NCI-H2227 (cell line): ENCODE measurements around the gene RBM45.
"Not testable (repeated sequence)": the region's sequence is repeated elsewhere in the genome, so short reads cannot be mapped to it uniquely, and the experiment has no call there.

Source experiments
- DNase-seq: peaks from one replicate; lab custom pipeline; 2025; ENCODE audit not compliant: unreplicated experiment; lab: John Stamatoyannopoulos, UW

Gene RBM45

GRCh38 chr2:178105566-178105965, 6.7 kb upstream of the RBM45 start:
- DNase-seq = no peak

DNA sequence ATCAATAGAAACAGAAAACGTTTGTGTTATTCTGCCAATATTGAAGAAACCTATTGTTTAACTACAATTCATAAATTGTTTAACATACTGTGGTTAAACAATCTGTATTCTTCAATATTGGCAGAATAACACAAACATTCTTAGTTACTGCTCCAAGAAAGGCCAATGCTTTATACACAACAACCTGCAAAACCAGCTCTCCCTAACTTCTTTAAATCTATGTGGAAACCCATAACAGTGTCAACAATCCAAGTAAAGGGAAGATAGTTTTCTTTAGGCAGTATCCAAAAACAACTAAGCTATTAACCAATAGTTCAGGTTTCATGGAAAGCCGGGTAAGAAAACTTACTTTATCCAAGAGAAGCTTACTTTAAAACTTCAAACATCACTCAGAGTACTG, 6.2 kb upstream of the RBM45 start:
- DNase-seq = no peak

- no peak for DNase-seq
Measured at GRCh38 chr2:178108176-178108575, 4.1 kb upstream of the RBM45 start.

DNA sequence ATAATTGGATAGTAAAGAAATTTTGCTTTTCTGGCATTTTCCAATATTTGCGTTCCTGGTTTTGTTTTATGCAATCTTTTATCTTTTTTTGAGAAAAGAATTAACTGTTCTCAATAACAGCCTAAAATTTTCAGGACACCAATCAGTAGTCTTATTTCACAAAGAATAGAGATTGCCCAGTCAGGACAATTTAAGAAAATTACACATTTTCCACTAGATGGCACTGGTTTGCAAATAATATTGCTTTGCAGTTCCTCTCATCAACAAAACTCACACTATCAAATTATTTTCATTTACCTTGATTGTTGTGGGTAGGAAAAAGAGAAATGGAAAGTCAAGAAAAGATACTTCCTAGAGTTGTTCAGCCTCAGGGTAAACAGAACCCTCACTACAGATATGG, 2.4 kb upstream of the RBM45 start:
- DNase-seq = peak; percentile 75

DNA sequence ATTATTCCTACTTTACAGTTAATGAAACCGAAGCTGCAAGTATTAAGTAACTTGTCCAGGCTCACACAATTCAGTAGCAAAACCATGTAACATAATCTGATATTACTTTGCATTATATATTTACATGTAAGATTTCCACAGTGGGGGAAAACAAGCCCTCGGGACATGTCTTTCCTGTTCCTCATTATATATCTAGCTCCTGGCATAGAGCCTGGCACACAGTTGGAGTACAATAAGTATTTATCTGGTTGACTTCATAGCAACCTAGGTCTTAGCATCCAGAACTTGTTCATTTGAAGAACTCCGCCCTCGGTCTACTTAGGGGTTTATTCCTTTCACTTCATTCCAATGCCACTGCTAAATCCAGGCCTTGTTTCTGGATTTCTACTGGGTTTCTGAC, 1.6 kb upstream of the RBM45 start:
- no peak for DNase-seq

DNA sequence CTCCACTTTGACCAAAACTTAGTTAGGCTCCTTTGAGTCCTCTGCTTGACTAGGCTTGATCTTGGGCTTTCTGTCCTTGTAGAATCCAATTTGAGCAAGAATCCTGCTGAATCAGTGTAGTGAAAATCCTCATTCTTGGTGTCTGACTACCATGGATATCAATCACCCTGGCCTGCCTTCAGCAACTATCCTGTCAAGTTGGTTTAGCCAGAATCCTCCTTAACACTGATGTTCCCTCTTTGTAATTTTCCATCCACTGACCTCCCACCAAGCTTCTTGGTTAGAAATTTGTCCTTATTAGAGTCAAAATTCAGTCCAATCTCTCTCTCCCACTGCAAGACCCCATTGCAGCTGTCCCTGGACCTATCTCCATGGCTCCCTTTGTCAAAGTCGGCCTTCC, 494 bp upstream of the RBM45 start:
- no peak for DNase-seq

DNA sequence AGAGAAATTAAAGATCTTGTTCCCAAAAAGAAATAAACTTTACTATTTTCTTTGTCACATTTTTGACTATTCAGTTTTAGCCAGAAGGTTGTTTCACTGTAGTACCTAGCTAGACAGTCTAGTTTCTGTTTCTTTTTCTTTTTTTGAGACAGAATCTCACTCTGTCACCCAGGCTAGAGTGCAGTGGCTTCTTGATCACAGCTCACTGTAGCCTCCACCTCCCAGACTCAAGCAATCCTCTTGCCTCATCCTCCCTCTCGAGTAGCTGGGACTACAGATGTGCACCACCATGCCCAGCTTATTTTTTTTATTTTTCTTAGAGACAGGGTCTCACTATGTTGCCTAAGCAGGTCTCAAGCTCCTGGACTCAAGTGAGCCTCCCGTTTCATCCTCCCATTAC, 2.2 kb downstream of the RBM45 start:
- DNase-seq = no peak

DNA sequence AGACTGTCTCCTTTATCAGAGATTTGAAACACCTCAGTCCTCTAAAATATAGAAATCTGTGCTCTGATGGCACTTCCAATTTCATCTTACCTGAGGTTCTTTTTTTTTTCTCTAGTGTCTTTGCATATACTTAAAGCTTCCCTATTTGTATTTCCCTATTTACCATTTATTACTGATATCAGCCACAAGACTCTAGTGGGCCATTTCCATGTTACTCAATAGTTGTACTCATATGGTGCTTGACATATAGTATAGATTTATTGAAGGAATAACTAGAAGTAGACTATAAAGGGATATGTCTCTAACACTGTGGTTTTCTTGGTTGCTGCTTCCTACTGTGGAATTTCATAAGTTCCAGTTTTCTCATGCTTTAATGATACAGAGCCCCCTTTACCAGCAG, 3.0 kb downstream of the RBM45 start:
- no peak for DNase-seq

- DNase-seq = no peak
Measured at GRCh38 chr2:178117725-178118124, 5.5 kb downstream of the RBM45 start.

DNA sequence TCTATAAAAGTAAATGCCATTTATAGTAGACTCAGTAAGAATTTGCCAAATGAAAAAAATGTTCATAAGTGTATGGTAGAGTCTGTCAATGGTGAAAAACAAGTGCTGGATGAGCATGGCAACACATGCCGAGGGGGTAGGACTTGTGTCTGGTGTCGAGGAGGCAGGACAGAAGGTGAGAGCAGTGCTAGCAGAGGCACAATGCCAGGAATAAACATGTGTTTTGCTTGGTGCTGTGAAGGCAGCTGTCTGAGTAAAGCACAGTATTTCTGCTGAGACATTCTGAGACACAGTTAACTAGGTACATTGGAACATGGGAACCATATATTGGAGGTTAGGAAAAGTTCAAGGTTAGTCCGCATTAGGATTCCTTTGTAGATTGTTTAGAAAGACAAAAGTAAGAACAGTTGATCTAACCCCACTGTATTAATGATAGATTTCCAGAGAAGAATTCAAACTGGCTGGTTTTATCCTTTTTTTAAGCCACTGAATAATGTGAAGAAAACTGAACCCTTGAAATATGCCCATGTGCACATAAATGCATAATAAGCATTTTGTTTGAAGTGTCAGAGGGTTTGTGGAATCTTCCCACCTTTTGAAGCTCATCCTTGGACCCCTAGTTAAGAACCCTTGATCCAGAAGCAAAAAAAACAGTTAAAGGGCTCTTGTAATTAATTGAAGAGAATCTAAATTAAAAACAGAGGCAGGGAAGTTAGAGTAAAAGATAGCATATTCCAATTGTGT, 7.1 kb downstream of the RBM45 start:
- DNase-seq = no peak

DNA sequence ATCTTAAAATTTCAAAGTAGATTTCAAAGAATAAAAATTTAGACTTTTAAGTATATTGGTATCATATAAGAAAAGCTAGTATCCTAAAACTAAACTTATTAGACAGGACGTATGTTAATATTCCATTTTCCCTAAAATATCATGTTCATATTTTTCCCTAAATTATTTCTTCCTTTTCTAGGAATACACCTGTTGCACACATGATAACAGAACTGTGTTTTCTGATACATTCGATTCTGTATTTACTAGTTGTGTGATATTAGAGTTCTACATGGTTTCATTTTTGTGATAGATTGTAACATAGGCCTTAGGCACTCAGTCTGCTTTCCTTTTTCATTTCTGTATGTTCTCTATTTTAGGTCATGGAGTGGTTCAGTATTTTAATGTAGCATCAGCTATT, 10.9 kb downstream of the RBM45 start:
- no peak for DNase-seq

- no peak for DNase-seq
Measured at GRCh38 chr2:178125125-178125524, 12.9 kb downstream of the RBM45 start.

DNA sequence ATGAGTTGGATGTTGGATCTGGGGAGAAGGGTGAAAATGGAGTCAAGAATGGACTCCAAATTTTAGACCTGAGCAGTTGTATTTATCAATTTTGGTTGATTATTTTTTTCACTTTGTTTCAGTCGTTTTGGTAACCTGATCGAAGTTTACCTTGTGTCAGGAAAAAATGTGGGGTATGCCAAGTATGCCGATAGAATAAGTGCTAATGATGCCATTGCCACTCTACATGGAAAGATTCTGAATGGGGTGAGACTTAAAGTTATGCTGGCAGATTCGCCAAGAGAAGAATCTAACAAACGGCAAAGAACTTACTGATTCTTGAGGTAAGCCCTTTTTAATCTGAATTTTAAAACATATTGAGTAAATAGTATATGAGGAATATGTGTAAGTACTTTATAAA, 13.6 kb downstream of the RBM45 start:
- DNase-seq = no peak

DNA sequence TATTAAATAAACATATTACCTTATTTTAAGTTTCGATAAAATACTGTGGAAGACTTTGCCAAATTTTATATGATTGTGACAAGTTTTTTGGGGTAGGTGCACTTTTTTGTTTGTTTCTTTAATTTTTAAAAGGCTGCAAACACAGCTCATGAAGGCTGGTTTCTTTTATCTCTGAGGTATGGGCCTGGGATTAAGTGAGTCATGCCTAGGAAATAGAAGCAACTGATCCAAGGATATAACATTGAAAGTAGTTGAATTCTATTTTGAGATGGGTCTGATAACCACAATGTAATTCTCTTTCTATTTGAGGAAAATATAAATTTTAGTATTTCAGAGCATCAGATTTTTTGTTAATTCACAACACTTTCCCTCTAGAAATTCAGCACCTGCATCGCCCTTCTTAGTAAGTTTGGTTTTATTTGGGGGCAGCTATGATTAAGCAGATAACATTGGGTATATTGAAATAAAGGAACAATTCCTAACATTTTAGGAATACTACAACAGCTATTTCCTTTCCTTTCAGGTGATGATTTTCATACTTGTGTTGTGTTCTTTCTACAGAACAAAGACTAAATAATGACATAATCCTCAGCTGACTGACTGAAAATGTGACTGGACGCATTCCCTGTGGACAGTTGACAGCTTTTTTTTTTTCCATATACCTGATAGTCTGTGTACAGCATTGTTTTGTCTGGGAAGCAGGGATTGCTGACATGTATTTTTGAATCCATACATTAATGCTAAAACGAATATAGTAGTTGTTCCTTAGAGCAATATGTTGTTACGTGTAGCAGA, 16.8 kb downstream of the RBM45 start:
- DNase-seq = no peak

DNA sequence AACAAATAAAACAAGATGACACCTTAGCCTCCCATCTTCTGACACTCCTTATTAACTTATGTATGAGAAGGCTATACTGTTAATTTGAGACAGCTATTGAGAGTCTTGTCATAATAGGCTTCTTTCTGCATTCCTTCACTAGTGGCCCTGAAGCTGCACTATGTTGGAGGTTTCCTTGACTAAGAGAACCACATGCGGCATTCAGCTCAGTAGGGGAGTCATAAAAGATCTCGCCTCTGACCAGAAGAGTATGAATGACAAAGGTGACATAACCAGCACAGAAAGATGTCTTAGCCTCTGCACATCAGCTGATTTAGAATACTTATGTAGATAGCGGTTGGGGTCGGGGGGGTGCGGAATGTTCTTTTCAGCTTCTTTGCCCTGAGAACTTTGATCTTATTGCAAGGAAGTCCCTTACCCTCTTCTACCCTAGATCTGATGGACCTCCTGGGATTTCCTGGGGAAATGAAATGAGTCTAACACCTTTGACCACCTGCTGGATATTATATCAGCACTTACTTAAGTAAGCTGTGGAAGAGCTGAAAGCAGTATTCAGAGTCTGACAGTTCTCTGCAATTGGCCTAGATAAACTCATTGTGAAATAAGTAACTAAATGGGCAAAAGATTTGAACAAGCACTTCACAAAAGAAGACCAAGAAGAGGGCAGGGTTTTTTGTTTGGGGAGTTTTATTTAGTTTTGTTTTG, 24.2 kb downstream of the RBM45 start:
- DNase-seq = no peak

DNA sequence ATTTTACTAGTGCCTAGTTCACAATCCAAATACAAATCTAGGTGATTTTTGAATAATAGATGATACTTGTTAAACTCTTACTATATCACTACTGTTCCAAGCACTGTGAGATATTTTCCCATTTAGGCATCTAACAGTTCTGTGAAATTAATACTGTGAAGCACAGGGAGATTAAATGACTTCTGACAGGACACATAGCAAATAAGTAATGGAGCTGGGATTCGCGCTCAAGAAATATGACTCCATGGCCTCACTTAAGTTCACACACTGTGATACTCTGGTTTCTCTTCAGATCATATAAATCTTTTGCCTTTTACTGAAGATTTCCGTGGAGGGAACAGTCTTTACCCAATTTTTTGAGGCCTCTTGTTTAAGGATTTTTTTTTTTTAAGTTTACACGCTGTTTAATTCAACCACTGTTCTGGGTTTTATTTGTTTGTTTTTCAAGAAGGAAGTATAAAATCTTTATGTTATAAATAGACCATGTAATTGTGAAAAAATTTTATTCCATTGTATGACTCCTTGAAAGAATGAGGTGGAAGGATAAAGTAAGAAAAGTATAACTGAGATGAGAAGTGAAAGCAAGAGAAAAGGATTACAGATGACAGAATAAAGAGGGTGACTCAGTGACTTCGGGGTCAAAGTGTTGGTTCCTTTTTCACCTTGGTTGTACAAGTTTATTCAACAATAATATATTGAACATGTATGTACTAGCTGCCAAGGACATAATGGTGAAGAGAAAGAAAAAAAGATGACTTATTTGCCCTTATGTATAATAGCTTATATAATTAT, 30.2 kb downstream of the RBM45 start:
- no peak for DNase-seq

DNA sequence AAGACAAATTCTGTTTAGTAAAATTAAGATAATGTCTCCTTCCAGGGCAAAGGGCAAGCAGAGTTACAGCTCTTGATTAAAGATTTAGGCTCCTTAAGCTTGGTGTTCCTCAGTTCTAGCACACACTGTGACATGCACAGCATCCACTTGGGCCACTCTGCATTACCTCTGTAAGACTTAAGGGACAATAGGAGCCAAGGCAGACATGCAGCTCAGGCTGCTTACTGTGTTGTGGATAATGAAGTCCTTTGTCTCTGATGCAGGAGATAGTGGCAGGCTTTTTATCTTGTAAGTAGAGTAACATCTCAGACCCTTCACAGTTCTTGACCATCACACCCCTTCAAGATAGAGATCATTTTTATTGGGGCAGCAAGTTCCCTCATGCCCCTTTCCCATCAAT, 31.2 kb downstream of the RBM45 start:
- DNase-seq = no peak

DNA sequence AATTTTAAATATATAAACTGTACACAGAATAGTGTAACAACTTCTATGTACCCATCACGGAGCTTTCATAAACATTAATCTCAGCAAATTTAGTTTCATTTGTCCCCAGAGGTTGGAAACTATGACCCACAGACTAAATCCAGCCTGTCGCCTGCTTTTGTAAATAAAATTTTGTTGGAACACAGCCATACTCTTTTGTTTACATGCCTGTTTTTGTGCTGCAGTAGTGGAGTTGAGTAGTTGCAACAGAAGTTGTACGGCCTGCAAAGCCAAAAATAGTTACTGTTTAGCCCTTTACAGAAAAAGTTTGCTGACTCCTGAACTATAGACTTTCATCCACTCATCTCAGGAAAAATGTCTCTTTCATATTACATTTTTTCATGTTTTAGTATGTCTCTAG, 39.8 kb downstream of the RBM45 start:
- no peak for DNase-seq

- DNase-seq = no peak
Measured at GRCh38 chr2:178152542-178152941, 40.3 kb downstream of the RBM45 start.

- DNase-seq = no peak
Measured at GRCh38 chr2:178152977-178153376, 40.7 kb downstream of the RBM45 start.

DNA sequence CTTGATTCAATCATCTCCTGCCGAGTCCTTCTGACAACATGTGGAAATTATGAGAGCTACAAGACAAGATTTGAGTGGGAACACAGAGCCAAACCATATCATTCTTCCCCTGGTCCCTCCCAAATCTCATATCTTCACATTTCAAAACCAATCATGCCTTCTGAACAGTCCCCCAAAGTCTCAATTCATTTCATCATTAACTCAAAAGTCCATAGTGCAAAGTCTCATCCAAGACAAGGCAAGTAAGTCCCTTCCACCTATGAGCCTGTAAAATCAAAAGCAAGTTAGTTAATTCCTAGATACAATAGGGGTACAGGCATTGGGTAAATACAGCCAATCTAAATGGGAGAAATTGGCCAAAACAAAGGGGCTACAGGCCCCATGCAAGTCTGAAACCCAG, 41.6 kb downstream of the RBM45 start:
- DNase-seq = not testable (repeated sequence)
